A549 (cell line): ENCODE data around the gene CERS4. TPM values are rescaled to one million over a fixed set of nuclear protein-coding genes. Genes with fewer than 3 reads are reported as not detected.

Experiments used
- ATAC-seq, 2 experiments: fragments of 200-7000 bp in 1 of 2; fragments of >200 bp in 1 of 2; cut with Nextera tagmentation in 1 of 2; cut with Tn5 transposase in 1 of 2; 3 replicates each; pipeline versions ENCODE4 v1.8.0 to v1.9.1; 2018 to 2020; ENCODE audit warnings: mild to moderate bottlenecking in 1 of 2, moderate library complexity in 1 of 2
- CTCF ChIA-PET: fragments of 300-600 bp; sonication (Branson Sonifier 250); formaldehyde crosslinking; extraction: SDS; loops from one replicate; lab custom pipeline; 2021; ENCODE audit warnings: antibody characterized with exemption, inconsistent platforms; lab: Yijun Ruan, JAX
- POLR2A ChIA-PET: fragments of 350-600 bp; formaldehyde crosslinking; extraction: SDS; loops from one replicate; lab custom pipeline; 2021; ENCODE audit warnings: antibody characterized with exemption, inconsistent platforms; lab: Yijun Ruan, JAX
- DNase-seq, 2 experiments: peaks; one replicate each; pipeline versions ENCODE4 v3.0.0 to v3.0.0-alpha.2; 2011 to 2016; ENCODE audit warnings: low read depth in 1 of 2, low spot score in 1 of 2
- FAIRE-seq: peaks from 2 replicates; lab custom pipeline; 2011; peaks lifted over from hg19 to GRCh38; lab: Jason Lieb, UNC
- H3K27ac ChIP-seq, 2 experiments: fragments of >200 bp; sonication (Bioruptor Twin); formaldehyde crosslinking; 3 replicates each; pipeline ENCODE4 v1.5.1; 2016 to 2017
- H3K4me1 ChIP-seq: fragments of >200 bp; sonication (Bioruptor Twin); formaldehyde crosslinking; 3 replicates; pipeline ENCODE4 v1.6.1; 2016
- H3K4me2 ChIP-seq: fragments of >200 bp; sonication (Bioruptor Twin); formaldehyde crosslinking; 3 replicates; pipeline ENCODE4 v1.6.1; 2016
- H3K4me3 ChIP-seq: fragments of >200 bp; sonication (Bioruptor Twin); formaldehyde crosslinking; 3 replicates; pipeline ENCODE4 v1.5.1; 2016
- H3K9me3 ChIP-seq: fragments of >200 bp; sonication (Bioruptor Twin); formaldehyde crosslinking; 3 replicates; pipeline ENCODE4 v1.6.1; 2016
- CBX8 ChIP-seq: fragments of 200-600 bp; sonication (generic); IDR thresholded peaks from 2 replicates; pipeline ENCODE4 v1.6.1; 2016
- CTCF ChIP-seq: fragments of >200 bp; sonication (Bioruptor Twin); formaldehyde crosslinking; IDR thresholded peaks from 3 replicates; pipeline ENCODE4 v1.5.1; 2016
- EHF ChIP-seq: fragments of 250-450 bp; sonication (Bioruptor Pico); IDR thresholded peaks from 2 replicates; pipeline ENCODE4 v1.5.0; 2020; ENCODE audit warnings: mild to moderate bottlenecking
- EHMT2 ChIP-seq: fragments of 200-600 bp; sonication (generic); IDR thresholded peaks from 2 replicates; pipeline ENCODE4 v1.6.1; 2016; ENCODE audit warnings: antibody characterized with exemption, low read depth, mild to moderate bottlenecking, moderate library complexity
- FOXS1 ChIP-seq: fragments of 250-450 bp; sonication (Bioruptor Pico); IDR thresholded peaks from 2 replicates; pipeline ENCODE4 v1.5.0; 2020; ENCODE audit warnings: mild to moderate bottlenecking, moderate library complexity
- GATA3 ChIP-seq: IDR thresholded peaks from 2 replicates; pipeline ENCODE4 v1.6.1; 2012; ENCODE audit warnings: borderline replicate concordance
- HDAC2 ChIP-seq: fragments of 200-600 bp; sonication (generic); IDR thresholded peaks from 2 replicates; pipeline ENCODE4 v1.6.1; 2016
- HEYL ChIP-seq: fragments of 250-450 bp; sonication (Bioruptor Pico); IDR thresholded peaks from 2 replicates; pipeline ENCODE4 v1.8.0; 2021; ENCODE audit warnings: mild to moderate bottlenecking, moderate library complexity
- HOXA7 ChIP-seq: fragments of 250-450 bp; sonication (Bioruptor Pico); IDR thresholded peaks from 2 replicates; pipeline ENCODE4 v1.5.0; 2020; ENCODE audit warnings: mild to moderate bottlenecking, moderate library complexity
- HOXB13 ChIP-seq: fragments of 250-450 bp; sonication (Bioruptor Pico); IDR thresholded peaks from 2 replicates; pipeline ENCODE4 v1.5.0; 2020; ENCODE audit warnings: low read depth, mild to moderate bottlenecking, moderate library complexity
- HOXB5 ChIP-seq: fragments of 250-450 bp; sonication (Bioruptor Pico); IDR thresholded peaks from 2 replicates; pipeline ENCODE4 v1.5.0; 2020; ENCODE audit warnings: mild to moderate bottlenecking, moderate library complexity
- KDM5A ChIP-seq: fragments of 200-600 bp; sonication (generic); IDR thresholded peaks from 2 replicates; pipeline ENCODE4 v1.6.1; 2016; ENCODE audit warnings: antibody characterized with exemption, mild to moderate bottlenecking
- MAFK ChIP-seq: fragments of 450-650 bp; IDR thresholded peaks from 2 replicates; pipeline ENCODE4 v1.6.1; 2014; ENCODE audit not compliant: partially characterized antibody
- MAZ ChIP-seq: fragments of 150-350 bp; IDR thresholded peaks from 2 replicates; pipeline ENCODE4 v1.6.1; 2014; ENCODE audit warnings: antibody characterized with exemption, low read depth, low read length, borderline replicate concordance
- NPAS2 ChIP-seq: fragments of 250-450 bp; sonication (Bioruptor Pico); IDR thresholded peaks from 2 replicates; pipeline ENCODE4 v1.8.0; 2022; ENCODE audit warnings: mild to moderate bottlenecking, moderate library complexity, borderline replicate concordance
- PHF8 ChIP-seq: fragments of 200-600 bp; sonication (generic); IDR thresholded peaks from 2 replicates; pipeline ENCODE4 v1.6.1; 2016; ENCODE audit warnings: low read depth, mild to moderate bottlenecking, antibody characterized with exemption, moderate library complexity, borderline replicate concordance
- POLR2A ChIP-seq: IDR thresholded peaks from 2 replicates; pipeline ENCODE4 v1.6.1; 2012; ENCODE audit warnings: mild to moderate bottlenecking, low read length
- RARB ChIP-seq: fragments of 250-450 bp; sonication (Bioruptor Pico); IDR thresholded peaks from 2 replicates; pipeline ENCODE4 v1.8.0; 2021; ENCODE audit warnings: mild to moderate bottlenecking, moderate library complexity
- RCOR1 ChIP-seq: fragments of 150-350 bp; IDR thresholded peaks from 2 replicates; pipeline ENCODE4 v1.6.1; 2014; ENCODE audit warnings: antibody characterized with exemption, low read length, low read depth
- SREBF2 ChIP-seq: fragments of 450-650 bp; IDR thresholded peaks from 2 replicates; pipeline ENCODE4 v1.6.1; 2014; ENCODE audit warnings: mild to moderate bottlenecking, moderate library complexity
- USF2 ChIP-seq: fragments of 450-650 bp; IDR thresholded peaks from 2 replicates; pipeline ENCODE4 v1.6.1; 2014; ENCODE audit warnings: antibody characterized with exemption
- ZC3H11A ChIP-seq: fragments of 450-650 bp; IDR thresholded peaks from 2 replicates; pipeline ENCODE4 v1.6.1; 2014; ENCODE audit warnings: antibody characterized with exemption, mild to moderate bottlenecking
- WGBS: methylation state at CpG from one replicate; pipeline ENCODE4 v1.1.6; 2017; ENCODE audit errors: missing lambda C conversion rate; 5-methylcytosine and 5-hydroxymethylcytosine counted together
- polyA plus RNA-seq, 4 experiments: library from polyadenylated mRNA; depleted of rRNA in 3 of 4; stranded (reverse); fragments of >200 nt; fragmentation: RNase III in 1 of 4; extraction: RNeasy Plus Mini Kit Qiagen cat#74134 plus additional on column Dnase treatment in 1 of 4; gene quantifications; 2 replicates in 3 of 4; 3 replicates in 1 of 4; pipeline ENCODE4 v1.2.3, GENCODE V29; 2011 to 2017
- TF ChIP-seq, protein P1 (sequence below): fragments of 200-600 bp; sonication (generic); IDR thresholded peaks from 2 replicates; pipeline ENCODE4 v1.6.1; 2016; ENCODE audit warnings: antibody characterized with exemption, mild to moderate bottlenecking, moderate library complexity
- TF ChIP-seq, protein P2 (sequence below): fragments of >200 bp; sonication (Bioruptor Twin); formaldehyde crosslinking; IDR thresholded peaks from 3 replicates; pipeline ENCODE4 v1.6.1; 2016
- TF ChIP-seq, protein P3 (sequence below): fragments of 250-450 bp; sonication (Bioruptor Pico); IDR thresholded peaks from 2 replicates; pipeline ENCODE4 v1.5.0; 2021; ENCODE audit warnings: mild to moderate bottlenecking, moderate library complexity, borderline replicate concordance
- TF ChIP-seq, protein P4 (sequence below): IDR thresholded peaks from 2 replicates; pipeline ENCODE4 v1.6.1; 2012

The CERS4 gene
- polyA plus RNA-seq, 2 of the 4 experiments (the other 2 are of a cell fraction) = 2.1 to 5.0 TPM

DNA sequence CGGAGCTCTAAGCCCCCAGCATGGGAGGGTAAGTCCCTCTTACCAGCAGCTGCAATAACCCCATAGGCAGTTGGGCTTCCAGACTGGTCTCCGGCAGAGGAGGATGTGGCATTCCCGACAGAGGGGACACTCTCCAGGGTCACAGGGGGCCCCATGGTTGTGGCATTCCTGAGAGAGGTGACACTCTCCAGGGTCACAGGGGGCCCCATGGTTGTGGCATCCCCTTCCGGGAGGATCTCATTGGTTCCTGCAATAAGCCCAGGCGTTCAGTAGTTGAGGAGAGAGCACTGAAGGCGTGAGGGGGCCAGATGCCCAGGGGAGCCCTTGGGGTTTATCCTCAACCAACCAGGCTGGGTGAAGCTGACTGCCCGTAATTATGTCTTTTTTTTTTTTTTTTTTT, 93.6 kb downstream of the CERS4 start:
- ChIA-PET CTCF (interaction anchor here (0.5 to 1.8 kb wide), 2 partner anchors 11 to 33 kb away, joined by 3 to 4 read pairs; no protein-coding TSS in a partner anchor), POLR2A (no interaction called here)
- ATAC-seq (no peak), DNase-seq (no peak), FAIRE-seq (no peak)
- TF ChIP-seq HOXB13 (CRISPR knock-in tag) (no peak), RARB (no peak), MAZ (no peak), KDM5A (no peak), CTCF (no peak), HOXB5 (CRISPR knock-in tag) (no peak), POLR2A (no peak), EHF (no peak), SREBF2 (no peak), NPAS2 (CRISPR knock-in tag) (no peak), USF2 (no peak)
- TF ChIP-seq, protein P1, sequence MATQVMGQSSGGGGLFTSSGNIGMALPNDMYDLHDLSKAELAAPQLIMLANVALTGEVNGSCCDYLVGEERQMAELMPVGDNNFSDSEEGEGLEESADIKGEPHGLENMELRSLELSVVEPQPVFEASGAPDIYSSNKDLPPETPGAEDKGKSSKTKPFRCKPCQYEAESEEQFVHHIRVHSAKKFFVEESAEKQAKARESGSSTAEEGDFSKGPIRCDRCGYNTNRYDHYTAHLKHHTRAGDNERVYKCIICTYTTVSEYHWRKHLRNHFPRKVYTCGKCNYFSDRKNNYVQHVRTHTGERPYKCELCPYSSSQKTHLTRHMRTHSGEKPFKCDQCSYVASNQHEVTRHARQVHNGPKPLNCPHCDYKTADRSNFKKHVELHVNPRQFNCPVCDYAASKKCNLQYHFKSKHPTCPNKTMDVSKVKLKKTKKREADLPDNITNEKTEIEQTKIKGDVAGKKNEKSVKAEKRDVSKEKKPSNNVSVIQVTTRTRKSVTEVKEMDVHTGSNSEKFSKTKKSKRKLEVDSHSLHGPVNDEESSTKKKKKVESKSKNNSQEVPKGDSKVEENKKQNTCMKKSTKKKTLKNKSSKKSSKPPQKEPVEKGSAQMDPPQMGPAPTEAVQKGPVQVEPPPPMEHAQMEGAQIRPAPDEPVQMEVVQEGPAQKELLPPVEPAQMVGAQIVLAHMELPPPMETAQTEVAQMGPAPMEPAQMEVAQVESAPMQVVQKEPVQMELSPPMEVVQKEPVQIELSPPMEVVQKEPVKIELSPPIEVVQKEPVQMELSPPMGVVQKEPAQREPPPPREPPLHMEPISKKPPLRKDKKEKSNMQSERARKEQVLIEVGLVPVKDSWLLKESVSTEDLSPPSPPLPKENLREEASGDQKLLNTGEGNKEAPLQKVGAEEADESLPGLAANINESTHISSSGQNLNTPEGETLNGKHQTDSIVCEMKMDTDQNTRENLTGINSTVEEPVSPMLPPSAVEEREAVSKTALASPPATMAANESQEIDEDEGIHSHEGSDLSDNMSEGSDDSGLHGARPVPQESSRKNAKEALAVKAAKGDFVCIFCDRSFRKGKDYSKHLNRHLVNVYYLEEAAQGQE = no peak
- TF ChIP-seq, protein P2, sequence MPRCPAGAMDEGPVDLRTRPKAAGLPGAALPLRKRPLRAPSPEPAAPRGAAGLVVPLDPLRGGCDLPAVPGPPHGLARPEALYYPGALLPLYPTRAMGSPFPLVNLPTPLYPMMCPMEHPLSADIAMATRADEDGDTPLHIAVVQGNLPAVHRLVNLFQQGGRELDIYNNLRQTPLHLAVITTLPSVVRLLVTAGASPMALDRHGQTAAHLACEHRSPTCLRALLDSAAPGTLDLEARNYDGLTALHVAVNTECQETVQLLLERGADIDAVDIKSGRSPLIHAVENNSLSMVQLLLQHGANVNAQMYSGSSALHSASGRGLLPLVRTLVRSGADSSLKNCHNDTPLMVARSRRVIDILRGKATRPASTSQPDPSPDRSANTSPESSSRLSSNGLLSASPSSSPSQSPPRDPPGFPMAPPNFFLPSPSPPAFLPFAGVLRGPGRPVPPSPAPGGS = no peak
- H3K9me3 ChIP-seq = no peaks in the 10 kb centered on the region
- H3K27ac ChIP-seq = no peak overlapping the region
- no peak overlapping the region for H3K4me3 ChIP-seq
- WGBS = 88% methylated on average over 5 of the region's 7 CpGs
- no peak overlapping the region for H3K4me2 ChIP-seq
- peaks cover 11% of the 10 kb centered on the region; the same call in 2 of the 3 replicates for H3K4me1 ChIP-seq

- ATAC-seq (no peak), FAIRE-seq (no peak), DNase-seq (no peak)
- WGBS = 90% methylated on average over 21 of the region's 33 CpGs
- ChIA-PET POLR2A (no interaction called here), CTCF (interaction anchor here (0.6 to 0.9 kb wide), 2 partner anchors 36 to 147 kb away, joined by 3 read pairs; no protein-coding TSS in a partner anchor)
- H3K9me3 ChIP-seq = no peaks in the 10 kb centered on the region
- H3K4me3 ChIP-seq = no peak overlapping the region
- H3K4me1 ChIP-seq = peaks cover 20% of the 10 kb centered on the region
- no peak overlapping the region for H3K27ac ChIP-seq
- H3K4me2 ChIP-seq = no peak overlapping the region
- TF ChIP-seq GATA3 = no peak
- TF ChIP-seq, protein P3, sequence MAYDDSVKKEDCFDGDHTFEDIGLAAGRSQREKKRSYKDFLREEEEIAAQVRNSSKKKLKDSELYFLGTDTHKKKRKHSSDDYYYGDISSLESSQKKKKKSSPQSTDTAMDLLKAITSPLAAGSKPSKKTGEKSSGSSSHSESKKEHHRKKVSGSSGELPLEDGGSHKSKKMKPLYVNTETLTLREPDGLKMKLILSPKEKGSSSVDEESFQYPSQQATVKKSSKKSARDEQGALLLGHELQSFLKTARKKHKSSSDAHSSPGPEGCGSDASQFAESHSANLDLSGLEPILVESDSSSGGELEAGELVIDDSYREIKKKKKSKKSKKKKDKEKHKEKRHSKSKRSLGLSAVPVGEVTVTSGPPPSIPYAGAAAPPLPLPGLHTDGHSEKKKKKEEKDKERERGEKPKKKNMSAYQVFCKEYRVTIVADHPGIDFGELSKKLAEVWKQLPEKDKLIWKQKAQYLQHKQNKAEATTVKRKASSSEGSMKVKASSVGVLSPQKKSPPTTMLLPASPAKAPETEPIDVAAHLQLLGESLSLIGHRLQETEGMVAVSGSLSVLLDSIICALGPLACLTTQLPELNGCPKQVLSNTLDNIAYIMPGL (CRISPR knock-in tag) = no peak
- TF ChIP-seq FOXS1 (CRISPR knock-in tag) = no peak
- TF ChIP-seq EHMT2 = no peak
- no peak for TF ChIP-seq SREBF2
- no peak for TF ChIP-seq MAFK
- TF ChIP-seq HEYL = no peak
- no peak for TF ChIP-seq KDM5A
- no peak for TF ChIP-seq RCOR1
- TF ChIP-seq PHF8 = no peak
- TF ChIP-seq ZC3H11A = no peak
- TF ChIP-seq CBX8 = no peak
- TF ChIP-seq HDAC2 = no peak
- TF ChIP-seq HOXA7 = no peak
- TF ChIP-seq, protein P4, sequence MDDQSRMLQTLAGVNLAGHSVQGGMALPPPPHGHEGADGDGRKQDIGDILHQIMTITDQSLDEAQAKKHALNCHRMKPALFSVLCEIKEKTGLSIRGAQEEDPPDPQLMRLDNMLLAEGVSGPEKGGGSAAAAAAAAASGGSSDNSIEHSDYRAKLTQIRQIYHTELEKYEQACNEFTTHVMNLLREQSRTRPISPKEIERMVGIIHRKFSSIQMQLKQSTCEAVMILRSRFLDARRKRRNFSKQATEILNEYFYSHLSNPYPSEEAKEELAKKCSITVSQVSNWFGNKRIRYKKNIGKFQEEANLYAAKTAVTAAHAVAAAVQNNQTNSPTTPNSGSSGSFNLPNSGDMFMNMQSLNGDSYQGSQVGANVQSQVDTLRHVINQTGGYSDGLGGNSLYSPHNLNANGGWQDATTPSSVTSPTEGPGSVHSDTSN = no peak
Measured at GRCh38 chr19:8304841-8305621, 95.9 kb downstream of the CERS4 start.
